HG03432 (cell line): ENCODE data around the gene TBXAS1.
"Not testable (repeated sequence)": the region's sequence is repeated elsewhere in the genome, so short reads cannot be mapped to it uniquely, and the experiment has no call there.

Experiments
- ATAC-seq: cut with Tn5 transposase; IDR thresholded peaks from one replicate; pipeline ENCODE4 v1.9.1; 2021; ENCODE audit warnings: mild to moderate bottlenecking, moderate library complexity; ENCODE audit not compliant: unreplicated experiment

The TBXAS1 gene

GRCh38 chr7:139886899-139887298 is 57.8 kb downstream of the TBXAS1 start:
- ATAC-seq: no peak

DNA sequence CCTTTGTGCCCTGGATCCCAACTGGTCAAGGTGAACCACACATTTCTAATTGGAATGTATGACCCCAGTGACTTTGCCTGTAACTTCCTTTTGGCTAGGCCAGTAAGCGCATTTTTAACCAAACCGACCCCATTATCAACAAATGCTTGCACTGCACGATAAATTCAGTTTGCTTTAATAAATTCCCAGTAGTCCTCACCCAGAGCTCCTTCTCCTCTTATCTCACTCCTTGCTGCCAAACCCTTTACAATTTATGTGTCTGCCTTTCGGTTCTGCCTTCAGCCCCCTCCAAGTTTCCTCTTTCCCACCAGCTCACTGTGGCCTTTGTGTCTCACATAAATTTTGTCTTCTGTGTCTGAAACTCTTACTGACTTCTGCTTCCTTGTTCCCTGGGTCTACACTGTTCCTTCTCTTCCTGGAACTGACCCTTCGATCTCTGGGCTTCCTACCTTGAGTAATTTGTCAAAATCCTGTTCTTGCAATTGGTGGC is 59.0 kb downstream of the TBXAS1 start:
- no peak for ATAC-seq

DNA sequence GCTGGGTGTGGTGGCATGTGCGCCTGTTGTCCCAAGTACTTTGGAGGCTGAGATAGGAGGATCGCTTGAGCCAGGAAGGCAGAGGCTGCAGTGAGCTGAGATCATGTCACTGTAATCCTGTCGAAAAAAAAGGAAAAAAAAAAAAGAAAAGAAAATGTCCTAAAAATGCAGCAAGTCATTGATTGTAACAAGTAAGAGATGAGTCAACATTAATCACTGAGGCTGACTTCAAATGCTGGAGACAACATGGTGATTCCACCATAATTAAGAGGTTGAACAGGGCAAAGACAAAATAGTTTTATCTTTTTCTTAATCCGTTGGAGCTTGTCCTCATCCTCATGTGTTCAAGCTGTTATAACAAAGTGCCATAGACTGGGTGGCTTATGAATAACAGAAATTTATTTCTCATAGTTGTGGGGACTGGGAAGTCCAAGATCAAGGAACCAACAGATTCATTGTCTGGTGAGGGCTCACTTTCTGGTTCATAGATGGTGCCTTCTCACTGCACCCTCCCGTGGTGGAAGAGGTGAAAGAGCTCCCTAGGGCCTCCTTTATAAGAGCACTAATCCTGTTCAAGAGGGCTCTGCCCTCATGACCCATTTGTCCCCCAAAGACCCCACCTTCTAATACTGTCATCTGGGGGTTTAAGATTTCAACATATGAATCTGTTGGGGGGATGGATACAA is 60.3 kb downstream of the TBXAS1 start:
- no peak for ATAC-seq

DNA sequence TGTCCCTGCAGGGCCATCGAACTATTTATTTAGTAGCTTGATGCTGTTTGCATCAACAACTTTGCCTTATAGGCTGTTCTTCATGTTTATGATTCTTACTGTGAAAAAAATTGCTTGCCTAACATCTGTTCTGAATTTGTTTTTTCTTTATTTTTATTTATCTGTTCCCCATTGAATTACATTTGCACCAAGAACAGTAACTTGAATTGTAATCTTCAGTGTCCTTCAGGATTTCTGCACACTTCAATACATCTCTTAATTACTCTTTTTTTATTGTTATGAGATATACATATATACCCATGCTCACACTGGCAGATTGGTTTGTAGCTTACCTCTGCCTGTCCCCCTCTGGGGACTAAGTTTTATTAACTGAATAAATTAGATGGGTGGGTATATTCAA is 64.4 kb downstream of the TBXAS1 start:
- ATAC-seq: no peak

DNA sequence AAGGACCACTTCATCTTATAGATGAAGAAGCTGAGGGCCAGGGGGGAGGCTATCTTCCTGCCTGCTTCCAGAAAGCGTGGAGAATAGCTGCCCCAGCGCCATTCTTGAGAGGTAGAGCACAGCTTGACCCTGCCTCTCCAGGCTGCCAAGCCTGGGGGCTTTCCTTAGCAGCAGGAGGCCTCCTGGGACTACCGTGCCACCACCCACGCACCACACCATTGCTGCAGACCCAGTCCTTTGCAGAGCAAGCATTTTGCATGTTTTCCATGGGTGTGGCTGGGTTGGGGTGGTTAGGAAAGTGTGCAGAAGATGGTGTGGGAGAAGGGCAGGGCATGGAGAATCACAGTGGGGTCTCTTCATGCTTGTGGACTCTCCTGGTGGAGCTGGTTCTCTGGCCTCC is 64.9 kb downstream of the TBXAS1 start:
- ATAC-seq: peak; percentile 93

GRCh38 chr7:139895141-139895829 is 66.2 kb downstream of the TBXAS1 start:
- ATAC-seq: no peak

- no peak for ATAC-seq
Observed at GRCh38 chr7:139896288-139896687, 67.2 kb downstream of the TBXAS1 start.

DNA sequence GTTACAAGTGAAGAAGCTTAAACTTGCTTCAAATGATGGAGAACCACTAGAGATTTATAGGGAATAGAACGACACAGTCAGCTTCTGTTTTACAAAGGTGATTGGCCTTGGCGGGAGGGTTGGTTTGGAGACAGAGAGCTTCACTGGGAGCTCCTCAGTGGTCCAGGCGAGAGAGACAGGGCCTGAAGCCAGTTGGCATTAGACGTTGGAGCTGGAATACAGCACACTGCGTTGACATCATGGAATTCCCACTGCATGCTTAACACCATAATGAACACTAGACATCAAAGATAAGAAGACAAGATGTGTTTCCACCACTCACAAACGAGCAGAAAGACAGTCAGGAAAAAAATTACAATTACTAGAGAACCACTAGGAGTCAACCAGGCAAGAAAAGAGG is 67.8 kb downstream of the TBXAS1 start:
- ATAC-seq: no peak

- ATAC-seq: no peak
Observed at GRCh38 chr7:139897422-139898090, 68.5 kb downstream of the TBXAS1 start.

- ATAC-seq: no peak
Observed at GRCh38 chr7:139898483-139898882, 69.4 kb downstream of the TBXAS1 start.

- ATAC-seq: no peak
Observed at GRCh38 chr7:139899328-139899955, 70.4 kb downstream of the TBXAS1 start.

GRCh38 chr7:139900326-139900725 is 71.3 kb downstream of the TBXAS1 start:
- no peak for ATAC-seq

GRCh38 chr7:139901056-139901795 is 72.2 kb downstream of the TBXAS1 start:
- ATAC-seq: no peak

GRCh38 chr7:139901901-139902300 is 72.8 kb downstream of the TBXAS1 start:
- ATAC-seq: no peak

- ATAC-seq: no peak
Observed at GRCh38 chr7:139902436-139903102, 73.5 kb downstream of the TBXAS1 start.

DNA sequence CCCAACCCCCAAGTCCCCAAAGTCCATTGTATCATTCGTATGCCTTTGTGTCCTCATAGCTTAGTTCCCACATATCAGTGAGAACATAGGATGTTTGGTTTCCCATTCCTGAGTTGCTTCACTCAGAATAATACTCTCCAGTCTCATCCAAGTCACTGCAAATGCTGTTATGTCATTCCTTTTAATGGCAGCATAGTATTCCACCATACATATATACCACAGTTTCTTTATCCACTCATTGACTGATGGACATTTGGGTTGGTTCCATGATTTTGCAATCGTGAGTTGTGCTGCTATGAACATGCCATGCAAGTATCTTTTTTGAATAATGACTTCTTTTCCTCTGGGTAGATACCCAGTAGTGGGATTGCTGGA is 74.0 kb downstream of the TBXAS1 start:
- not testable (repeated sequence) for ATAC-seq

GRCh38 chr7:139906879-139907278 is 77.8 kb downstream of the TBXAS1 start:
- ATAC-seq: no peak

DNA sequence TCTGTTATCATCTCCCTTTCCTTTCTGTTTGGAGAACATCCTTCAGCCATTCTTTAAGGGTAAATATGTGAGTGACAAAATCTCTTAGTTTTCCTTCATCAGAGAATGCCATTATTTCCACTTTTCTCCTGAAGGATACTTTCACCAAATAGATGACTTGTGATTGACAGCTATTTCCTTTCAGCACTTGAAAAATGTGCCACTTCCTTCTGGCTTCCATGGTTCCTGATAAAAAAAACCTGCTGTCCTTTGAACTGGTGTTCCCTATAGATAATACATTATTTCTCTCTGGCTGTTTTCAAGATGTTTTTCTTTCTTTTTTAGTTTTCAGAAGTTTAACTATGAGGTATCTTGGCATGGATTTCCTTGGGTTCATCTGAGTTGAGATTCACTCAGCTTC is 79.7 kb downstream of the TBXAS1 start:
- no peak for ATAC-seq

DNA sequence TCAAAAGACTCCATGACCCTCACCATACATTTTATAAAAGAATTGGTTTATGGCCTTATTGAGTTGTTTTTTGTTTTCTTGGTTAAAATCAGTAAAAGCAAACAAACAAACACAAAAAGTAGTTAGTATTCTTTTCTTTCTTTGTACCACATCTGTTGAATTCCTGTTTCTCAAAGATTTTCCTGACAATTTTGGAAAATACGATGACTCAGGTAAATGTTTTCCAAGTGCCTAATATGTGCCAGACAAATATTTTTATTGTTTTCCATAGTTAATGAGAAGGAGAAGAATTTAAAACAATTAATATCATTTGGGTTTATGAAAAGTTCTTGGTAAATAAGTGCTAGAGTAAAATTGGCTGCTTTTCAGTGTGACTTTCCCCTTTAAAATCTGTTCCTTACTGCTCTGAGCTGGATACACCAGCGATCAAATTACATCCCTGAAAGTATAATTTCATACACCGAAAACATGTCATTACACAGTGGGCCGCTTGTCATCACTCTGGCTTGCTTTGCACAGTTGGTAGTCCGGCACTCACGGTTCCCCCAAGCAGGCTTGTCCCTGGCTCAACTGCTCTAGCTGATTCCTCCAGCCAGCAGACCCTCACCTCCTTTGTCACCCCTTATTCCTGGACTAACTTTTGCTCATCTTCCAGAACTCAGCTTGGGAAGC is 80.5 kb downstream of the TBXAS1 start:
- ATAC-seq: no peak
